GM23248 (cell line): ENCODE data around the gene DNAI1. TPM values are rescaled to one million over a fixed set of nuclear protein-coding genes. Genes with fewer than 3 reads are reported as not detected.

Experiments used
- DNase-seq: peaks from one replicate; pipeline ENCODE4 v3.0.0-alpha.2; 2015
- H2AFZ ChIP-seq: fragments of 200-600 bp; sonication (generic); 2 replicates; pipeline ENCODE4 v1.6.1; 2016; ENCODE audit warnings: antibody characterized with exemption
- H3F3A ChIP-seq: fragments of 200-600 bp; sonication (generic); 2 replicates; pipeline ENCODE4 v1.6.1; 2016; ENCODE audit warnings: mild to moderate bottlenecking, antibody characterized with exemption, mixed run types; ENCODE audit not compliant: insufficient read depth
- H3K27ac ChIP-seq: fragments of 200-600 bp; sonication (generic); 2 replicates; pipeline ENCODE4 v1.5.1; 2016; ENCODE audit warnings: mild to moderate bottlenecking
- H3K27me3 ChIP-seq: fragments of 200-600 bp; sonication (generic); replicated peaks from 2 replicates; pipeline ENCODE4 v1.6.1; 2016; ENCODE audit warnings: mild to moderate bottlenecking; ENCODE audit not compliant: insufficient read depth
- H3K36me3 ChIP-seq: fragments of 200-600 bp; sonication (generic); 2 replicates; pipeline ENCODE4 v1.6.1; 2016; ENCODE audit warnings: low read depth, mild to moderate bottlenecking
- H3K4me1 ChIP-seq: fragments of 200-600 bp; sonication (generic); 2 replicates; pipeline ENCODE4 v1.6.1; 2016; ENCODE audit warnings: mild to moderate bottlenecking; ENCODE audit not compliant: insufficient read depth
- H3K4me2 ChIP-seq: fragments of 200-600 bp; sonication (generic); one replicate; pipeline ENCODE4 v1.6.1; 2016; ENCODE audit warnings: mild to moderate bottlenecking; ENCODE audit not compliant: unreplicated experiment
- H3K4me3 ChIP-seq: fragments of 200-600 bp; sonication (generic); 2 replicates; pipeline ENCODE4 v1.5.1; 2016; ENCODE audit warnings: mild to moderate bottlenecking
- H3K79me2 ChIP-seq: fragments of 200-600 bp; sonication (generic); 2 replicates; pipeline ENCODE4 v1.6.1; 2016; ENCODE audit warnings: mild to moderate bottlenecking; ENCODE audit not compliant: insufficient read depth
- H3K9ac ChIP-seq: fragments of 200-600 bp; sonication (generic); 2 replicates; pipeline ENCODE4 v1.6.1; 2016; ENCODE audit warnings: mild to moderate bottlenecking
- H3K9me2 ChIP-seq: fragments of 200-600 bp; sonication (generic); 2 replicates; pipeline ENCODE4 v1.6.1; 2016; ENCODE audit warnings: mixed run types, mild to moderate bottlenecking, moderate library complexity; ENCODE audit not compliant: insufficient read depth
- H3K9me3 ChIP-seq: fragments of 200-600 bp; sonication (generic); one replicate; pipeline ENCODE4 v1.6.1; 2017; ENCODE audit warnings: low read depth
- H4K20me1 ChIP-seq: fragments of 200-600 bp; sonication (generic); 2 replicates; pipeline ENCODE4 v1.6.0; 2016; ENCODE audit not compliant: insufficient read depth
- EZH2 ChIP-seq: fragments of 200-600 bp; sonication (generic); IDR thresholded peaks from 2 replicates; pipeline ENCODE4 v1.6.1; 2018; ENCODE audit warnings: antibody characterized with exemption, mild to moderate bottlenecking; ENCODE audit not compliant: insufficient read depth, poor library complexity, severe bottlenecking
- EZH2phosphoT487 ChIP-seq: fragments of 200-600 bp; sonication (generic); IDR thresholded peaks from 2 replicates; pipeline ENCODE4 v1.6.1; 2018; ENCODE audit warnings: antibody characterized with exemption, moderate library complexity, mild to moderate bottlenecking, low read depth; ENCODE audit not compliant: insufficient read depth
- WGBS, 2 experiments: methylation state at CpG; one replicate each; pipeline ENCODE4 v1.1.6; 2015 to 2017; ENCODE audit warnings: low lambda C conversion rate in 2 of 2, low coverage in 1 of 2; ENCODE audit errors: missing lambda C conversion rate in 2 of 2; 5-methylcytosine and 5-hydroxymethylcytosine counted together
- in situ Hi-C: fragments of 300-500 bp; cut with MboI; formaldehyde crosslinking; loops from 2 replicates; pipeline ENCODE4 v1.15.0; 2020
- polyA plus RNA-seq: library from polyadenylated mRNA; unstranded; fragments of >200 nt; fragmentation: Nextera tagmentation; extraction: Ambion mirVana; gene quantifications from 2 replicates; pipeline ENCODE4 v1.2.1, GENCODE V29; 2016
- total RNA-seq: library from RNA; depleted of rRNA; stranded (reverse); fragments of >200 nt; shearing (Covaris generic); gene quantifications from 2 replicates; pipeline ENCODE4 v1.2.3, GENCODE V29; 2014

Gene DNAI1
- total and polyA plus RNA-seq, 2 experiments from 2014 or later = not detected

DNA sequence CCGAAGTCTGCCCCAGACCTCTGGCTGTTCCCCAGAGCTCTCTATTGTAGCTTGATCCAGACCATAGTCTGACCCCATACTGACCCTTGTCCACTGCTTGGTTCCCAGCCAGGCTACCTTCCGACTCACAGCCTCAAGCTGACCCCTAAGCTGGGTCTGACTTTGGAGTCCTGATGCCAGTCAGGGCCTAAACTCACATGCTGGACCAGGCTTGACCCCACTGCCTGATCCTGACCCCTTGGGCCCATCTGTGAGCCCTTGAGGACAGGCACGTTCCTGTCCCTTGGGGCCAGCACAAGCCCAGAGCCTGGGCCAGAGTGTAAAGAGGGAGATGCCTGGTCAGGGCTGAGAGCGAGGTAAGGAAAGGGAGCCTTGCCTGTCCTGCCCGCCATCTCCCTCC is 96.9 kb downstream of the DNAI1 start:
- in situ Hi-C loops = no loop called here
- H3K4me2 ChIP-seq = no peak overlapping the region
- TF ChIP-seq EZH2phosphoT487 (no peak), EZH2 (no peak)
- H3K79me2 ChIP-seq = no peaks in the 10 kb centered on the region
- H3K27ac ChIP-seq = no peak overlapping the region
- H3K9me2 ChIP-seq = no peaks in the 10 kb centered on the region
- H3K4me1 ChIP-seq = no peaks in the 10 kb centered on the region
- H3K4me3 ChIP-seq = no peak overlapping the region
- H3F3A ChIP-seq = no peaks in the 10 kb centered on the region
- H3K9ac ChIP-seq = no peak overlapping the region
- H2AFZ ChIP-seq = no peak overlapping the region
- 74 to 76% methylated on average over 3 to 5 of the region's 5 CpGs for WGBS, 2 experiments
- DNase-seq = no peak
- H3K36me3 ChIP-seq = no peaks in the 10 kb centered on the region
- no peaks in the 10 kb centered on the region for H4K20me1 ChIP-seq
- H3K9me3 ChIP-seq = no peaks in the 10 kb centered on the region
- H3K27me3 ChIP-seq = no peaks in the 10 kb centered on the region

DNA sequence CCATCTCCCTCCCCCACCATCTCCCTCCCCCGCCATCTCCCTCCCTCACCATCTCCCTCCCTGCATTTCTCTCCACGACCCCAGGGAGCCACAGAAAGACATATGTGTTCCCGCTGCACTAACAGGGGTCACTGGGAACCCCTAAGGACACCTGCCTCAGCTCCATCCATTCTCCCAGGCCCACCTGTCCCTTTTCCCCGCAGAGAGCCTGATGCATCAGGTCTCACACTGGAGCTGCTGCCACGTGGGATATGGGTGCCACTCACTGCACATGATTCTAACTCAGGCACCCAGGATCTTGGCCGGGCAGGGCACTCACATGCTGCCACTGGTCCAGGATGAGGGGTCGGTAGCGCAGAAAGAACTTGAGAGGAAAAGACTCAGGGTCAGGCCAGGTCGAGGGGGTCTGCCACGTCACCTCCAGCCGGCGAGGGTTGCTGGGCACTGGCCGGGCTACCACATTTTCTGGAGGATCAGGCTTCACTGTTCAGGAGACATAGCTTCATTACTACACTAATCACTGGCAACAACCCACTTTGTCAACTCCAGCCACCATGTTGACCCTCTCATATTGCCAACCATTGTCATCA is 97.4 kb downstream of the DNAI1 start:
- no peaks in the 10 kb centered on the region for H3K9me3 ChIP-seq
- no peaks in the 10 kb centered on the region for H3K27me3 ChIP-seq
- no peak overlapping the region for H2AFZ ChIP-seq
- H3K27ac ChIP-seq = no peak overlapping the region
- no peaks in the 10 kb centered on the region for H3F3A ChIP-seq
- no peak for TF ChIP-seq EZH2
- TF ChIP-seq EZH2phosphoT487 = no peak
- no peaks in the 10 kb centered on the region for H3K36me3 ChIP-seq
- no peaks in the 10 kb centered on the region for H3K4me1 ChIP-seq
- no peaks in the 10 kb centered on the region for H3K79me2 ChIP-seq
- H3K4me3 ChIP-seq = no peak overlapping the region
- DNase-seq = no peak
- H3K9me2 ChIP-seq = no peaks in the 10 kb centered on the region
- H3K4me2 ChIP-seq = no peak overlapping the region
- in situ Hi-C loops = no loop called here
- H4K20me1 ChIP-seq = no peaks in the 10 kb centered on the region
- WGBS, 2 experiments = 63 to 73% methylated on average over 12 to 13 of the region's 13 CpGs
- no peak overlapping the region for H3K9ac ChIP-seq

DNA sequence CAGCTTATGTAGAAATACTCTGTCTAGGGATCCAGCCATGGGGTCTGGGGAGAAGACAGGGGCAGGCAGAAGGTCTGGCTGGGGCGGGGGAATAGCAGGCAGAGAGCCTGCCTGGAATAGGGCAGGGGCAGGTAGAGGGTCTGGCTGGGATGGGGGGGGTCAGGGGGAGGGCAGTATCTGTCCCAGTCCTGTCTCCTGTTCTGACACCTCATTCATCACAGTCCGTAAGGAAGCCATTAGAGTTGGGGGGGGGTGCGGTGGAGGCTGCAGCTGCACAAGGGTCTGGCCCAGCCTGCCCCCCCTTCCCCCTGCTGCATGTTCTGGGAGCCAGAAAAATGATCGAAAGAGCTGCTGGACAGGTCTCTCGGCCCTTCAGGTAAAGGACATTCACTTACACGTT is 98.3 kb downstream of the DNAI1 start:
- H3F3A ChIP-seq = no peaks in the 10 kb centered on the region
- no peak overlapping the region for H2AFZ ChIP-seq
- no peaks in the 10 kb centered on the region for H3K9me3 ChIP-seq
- H3K4me2 ChIP-seq = no peak overlapping the region
- no peaks in the 10 kb centered on the region for H4K20me1 ChIP-seq
- no peaks in the 10 kb centered on the region for H3K79me2 ChIP-seq
- H3K4me3 ChIP-seq = no peak overlapping the region
- TF ChIP-seq EZH2 (no peak), EZH2phosphoT487 (no peak)
- in situ Hi-C loops = no loop called here
- H3K9me2 ChIP-seq = no peaks in the 10 kb centered on the region
- no peaks in the 10 kb centered on the region for H3K4me1 ChIP-seq
- no peak for DNase-seq
- H3K27me3 ChIP-seq = no peaks in the 10 kb centered on the region
- 52 to 53% methylated on average over 6 of the region's 6 CpGs for WGBS, 2 experiments
- H3K9ac ChIP-seq = no peak overlapping the region
- H3K27ac ChIP-seq = no peak overlapping the region
- no peaks in the 10 kb centered on the region for H3K36me3 ChIP-seq

DNA sequence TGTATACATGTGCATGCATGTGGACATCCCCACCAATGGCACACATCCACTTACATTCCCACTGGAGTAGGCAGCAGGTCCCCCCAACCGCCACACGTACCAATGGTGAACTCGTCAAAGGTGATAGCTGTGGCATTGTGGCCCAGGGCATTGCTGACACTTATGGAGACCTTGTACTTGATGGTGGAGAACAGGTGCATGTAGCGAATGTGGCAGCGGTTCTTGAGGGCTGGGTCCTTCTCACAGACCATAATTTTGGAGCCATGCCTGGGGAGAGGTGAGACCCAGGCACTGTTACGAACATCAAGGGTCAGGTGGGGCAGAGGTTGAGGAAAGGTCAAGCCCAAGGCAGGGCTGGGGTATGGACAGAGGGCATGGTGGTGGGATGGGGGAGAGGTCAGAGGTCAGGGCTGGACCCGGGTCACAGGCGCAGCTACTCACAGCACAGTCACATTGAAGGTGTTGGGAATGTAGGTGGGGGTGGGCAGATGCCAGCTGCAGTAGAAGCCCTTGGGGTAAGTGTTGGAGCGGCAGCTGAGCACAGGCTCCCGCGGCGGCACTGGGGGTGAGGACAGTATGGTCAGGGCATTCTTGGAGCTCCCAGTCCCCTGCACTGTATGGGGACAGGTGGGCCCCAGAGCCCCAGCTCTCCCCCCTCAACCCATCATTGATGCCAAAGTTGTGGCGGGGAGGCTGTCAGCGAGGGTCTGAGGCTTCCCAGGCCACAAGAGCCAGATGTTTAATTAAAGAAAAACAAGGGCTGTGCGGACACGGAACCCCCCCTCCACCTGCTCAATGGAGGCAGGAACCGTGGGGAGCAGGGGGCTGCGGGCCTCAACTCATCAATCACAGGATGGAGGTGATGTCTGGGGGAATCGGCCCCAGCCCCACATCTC is 99.1 kb downstream of the DNAI1 start:
- 73 to 74% methylated on average over 15 to 19 of the region's 19 CpGs for WGBS, 2 experiments
- Histone ChIP-seq H4K20me1 (no peaks in the 10 kb centered on the region), H2AFZ (no peak overlapping the region), H3K4me3 (no peak overlapping the region), H3K27ac (no peak overlapping the region), H3K27me3 (no peaks in the 10 kb centered on the region), H3K79me2 (no peaks in the 10 kb centered on the region), H3K4me1 (no peaks in the 10 kb centered on the region), H3K36me3 (no peaks in the 10 kb centered on the region), H3K9me2 (no peaks in the 10 kb centered on the region), H3K9ac (no peak overlapping the region), H3F3A (no peaks in the 10 kb centered on the region), H3K9me3 (no peaks in the 10 kb centered on the region), H3K4me2 (no peak overlapping the region)
- in situ Hi-C loops = no loop called here
- DNase-seq = no peak
- TF ChIP-seq EZH2 (no peak), EZH2phosphoT487 (no peak)
